HCT116 (cell line): Measurements from ENCODE around the gene ITGB6. TPM values are rescaled to one million over a fixed set of nuclear protein-coding genes. Genes with fewer than 3 reads are reported as not detected.
"Not testable (repeated sequence)": the region's sequence is repeated elsewhere in the genome, so short reads cannot be mapped to it uniquely, and the experiment has no call there.

Experiments used
- ATAC-seq: fragments of 200-7000 bp; cut with Tn5 transposase; 2 replicates; pipeline ENCODE4 v1.9.1; 2020; ENCODE audit warnings: mild to moderate bottlenecking, moderate library complexity
- BruUV-seq: library from RNA; stranded (reverse); fragments of 400-500 nt; replicated peaks from 2 replicates; lab custom pipeline; 2021; lab: Mats Ljungman, UMichigan
- CTCF ChIA-PET: fragments of 300-600 bp; sonication (Branson Sonifier 250); formaldehyde crosslinking; loops from one replicate; lab custom pipeline; 2021; ENCODE audit warnings: antibody characterized with exemption; lab: Charles Lee
- POLR2A ChIA-PET: fragments of 300-600, 350-600 bp; sonication (Branson Sonifier 250); formaldehyde crosslinking; loops from one replicate; lab custom pipeline; 2021; ENCODE audit warnings: antibody characterized with exemption; lab: Charles Lee
- RAD21 ChIA-PET, 2 experiments: fragments of 300-600 bp; sonication (Branson Sonifier 250); formaldehyde crosslinking; loops; one replicate each; lab custom pipeline; 2023; ENCODE audit warnings: low total read pairs in 2 of 2; ENCODE audit not compliant: uncharacterized antibody in 2 of 2, unreplicated experiment in 2 of 2, low non-redundant PET in 1 of 2; lab: Charles Lee
- DNase-seq: peaks from one replicate; pipeline ENCODE4 v3.0.0-alpha.2; 2010; ENCODE audit warnings: low read depth, low spot score
- H2AFZ ChIP-seq: fragments of 200-600 bp; shearing (Covaris generic), sonication (generic); 2 replicates; pipeline ENCODE4 v1.6.1; 2017; ENCODE audit warnings: low read depth, mixed run types, mixed read lengths, antibody characterized with exemption, low read length; ENCODE audit not compliant: poor library complexity, severe bottlenecking
- H3K27ac ChIP-seq: 2 replicates; pipeline ENCODE4 v1.5.1; 2012; ENCODE audit warnings: low read depth, low read length
- H3K27me3 ChIP-seq: fragments of 200-600 bp; sonication (generic); 2 replicates; pipeline ENCODE4 v1.6.1; 2016; ENCODE audit warnings: mixed run types, low read length, mixed read lengths; ENCODE audit not compliant: insufficient read depth
- H3K36me3 ChIP-seq, 2 experiments: fragments of 200-500 bp in 1 of 2; fragments of 200-600 bp in 1 of 2; sonication (Bioruptor generic) in 1 of 2; sonication (generic) in 1 of 2; 2 replicates each; pipeline versions ENCODE4 v1.5.1 to v1.6.1; 2014 to 2016; ENCODE audit warnings: low read length in 2 of 2, inconsistent platforms in 1 of 2, mixed read lengths in 1 of 2, mixed run types in 1 of 2; ENCODE audit not compliant: insufficient read depth in 2 of 2, control insufficient read depth in 1 of 2
- H3K4me1 ChIP-seq, 2 experiments: fragments of 200-600 bp in 1 of 2; sonication (generic) in 1 of 2; 2 replicates each; pipeline versions ENCODE4 v1.5.1 to v1.6.1; 2012 to 2017; ENCODE audit warnings: low read length in 2 of 2, inconsistent platforms in 1 of 2, mild to moderate bottlenecking in 1 of 2, mixed read lengths in 1 of 2, mixed run types in 1 of 2, moderate library complexity in 1 of 2; ENCODE audit not compliant: insufficient read depth in 2 of 2, control insufficient read depth in 1 of 2
- H3K4me2 ChIP-seq: fragments of 200-600 bp; sonication (generic); 2 replicates; pipeline ENCODE4 v1.6.1; 2017; ENCODE audit warnings: mixed run types, low read length, mixed read lengths
- H3K4me3 ChIP-seq, 2 experiments: fragments of 200-600 bp in 1 of 2; sonication (generic) in 1 of 2; replicated peaks in 1 of 2; 2 replicates each; pipeline ENCODE4 v1.5.1; 2011 to 2016; ENCODE audit warnings: low read length in 2 of 2, control low read depth in 1 of 2, low read depth in 1 of 2, mild to moderate bottlenecking in 1 of 2, mixed read lengths in 1 of 2, mixed run types in 1 of 2
- H3K79me2 ChIP-seq: fragments of 200-600 bp; sonication (generic); 2 replicates; pipeline ENCODE4 v1.6.1; 2017; ENCODE audit warnings: mild to moderate bottlenecking, mixed run types, low read length, moderate library complexity, mixed read lengths; ENCODE audit not compliant: insufficient read depth
- H3K9ac ChIP-seq: fragments of 200-600 bp; sonication (generic); 2 replicates; pipeline ENCODE4 v1.6.1; 2016; ENCODE audit warnings: low read length, mixed read lengths
- H3K9me2 ChIP-seq: fragments of 200-600 bp; sonication (generic), shearing (Covaris generic); 2 replicates; pipeline ENCODE4 v1.6.1; 2017; ENCODE audit warnings: mixed run types, mild to moderate bottlenecking, moderate library complexity; ENCODE audit not compliant: insufficient read depth
- H3K9me3 ChIP-seq, 2 experiments: fragments of 200-500 bp in 1 of 2; fragments of 200-600 bp in 1 of 2; sonication (Bioruptor generic) in 1 of 2; sonication (generic) in 1 of 2; 2 replicates each; pipeline ENCODE4 v1.6.1; 2014 to 2017; ENCODE audit warnings: low read length in 2 of 2, mixed read lengths in 2 of 2, inconsistent platforms in 1 of 2, low read depth in 1 of 2, mild to moderate bottlenecking in 1 of 2, mixed run types in 1 of 2, moderate library complexity in 1 of 2; ENCODE audit not compliant: control insufficient read depth in 1 of 2, insufficient read depth in 1 of 2
- H4K20me1 ChIP-seq: fragments of 200-600 bp; sonication (generic), shearing (Covaris generic); 2 replicates; pipeline ENCODE4 v1.6.1; 2017; ENCODE audit warnings: mixed run types, mild to moderate bottlenecking, moderate library complexity; ENCODE audit not compliant: insufficient read depth
- CBX3 ChIP-seq: IDR thresholded peaks from 2 replicates; pipeline ENCODE4 v1.6.1; 2012; ENCODE audit warnings: low read depth
- CEBPB ChIP-seq: IDR thresholded peaks from 2 replicates; pipeline ENCODE4 v1.6.1; 2012; ENCODE audit warnings: low read depth
- ELF1 ChIP-seq: IDR thresholded peaks from 2 replicates; pipeline ENCODE4 v1.6.1; 2012; ENCODE audit warnings: low read depth, borderline replicate concordance
- EZH2phosphoT487 ChIP-seq: fragments of 200-600 bp; IDR thresholded peaks from 2 replicates; pipeline ENCODE4 v1.6.1; 2018; ENCODE audit warnings: antibody characterized with exemption, borderline replicate concordance
- MAX ChIP-seq: IDR thresholded peaks from 2 replicates; pipeline ENCODE4 v1.6.1; 2012
- POLR2A ChIP-seq: IDR thresholded peaks from 2 replicates; pipeline ENCODE4 v1.7.0; 2011; ENCODE audit warnings: borderline replicate concordance; ENCODE audit not compliant: insufficient read depth, insufficient read length; ENCODE audit errors: extremely low read depth
- SIN3A ChIP-seq: IDR thresholded peaks from 2 replicates; pipeline ENCODE4 v1.6.1; 2012; ENCODE audit warnings: low read depth
- SP1 ChIP-seq: IDR thresholded peaks from 2 replicates; pipeline ENCODE4 v1.6.1; 2012; ENCODE audit warnings: low read depth
- SRF ChIP-seq: IDR thresholded peaks from 2 replicates; pipeline ENCODE4 v1.6.1; 2012; ENCODE audit warnings: low read depth
- TCF7L2 ChIP-seq: IDR thresholded peaks from 2 replicates; pipeline ENCODE4 v1.7.0; 2011; ENCODE audit warnings: borderline replicate concordance, inconsistent platforms; ENCODE audit not compliant: insufficient read depth, insufficient read length; ENCODE audit errors: extremely low read depth
- ZNF274 ChIP-seq: fragments of 200-500 bp; sonication (Bioruptor generic); IDR thresholded peaks from 2 replicates; pipeline ENCODE4 v1.6.1; 2014; ENCODE audit warnings: mild to moderate bottlenecking, low read depth, low read length, inconsistent platforms
- intact Hi-C: fragments of 100-400 bp; cut with micrococcal nuclease; formaldehyde crosslinking; loops from 2 replicates; pipeline ENCODE4 v1.10.0; 2022
- total RNA-seq: library from RNA; stranded (reverse); gene quantifications from one replicate; pipeline ENCODE4 v1.2.1, GENCODE V29; 2021; ENCODE audit not compliant: unreplicated experiment
- TF ChIP-seq, protein P1 (sequence below), 3 experiments: fragments of 200-600 bp in 1 of 3; sonication (generic) in 1 of 3; IDR thresholded peaks in 2 of 3; conservative IDR thresholded peaks in 1 of 3; 2 replicates each; pipeline ENCODE4 v1.5.1; 2012 to 2017; ENCODE audit warnings: low read depth in 2 of 3, low read length in 2 of 3, antibody characterized with exemption in 1 of 3, borderline replicate concordance in 1 of 3, control low read depth in 1 of 3, mild to moderate bottlenecking in 1 of 3, mixed read lengths in 1 of 3, mixed run types in 1 of 3, moderate library complexity in 1 of 3; ENCODE audit not compliant: insufficient read depth in 1 of 3
- TF ChIP-seq, protein P2 (sequence below): IDR thresholded peaks from 2 replicates; pipeline ENCODE4 v1.6.1; 2012; ENCODE audit warnings: low read depth

Gene ITGB6
- total RNA-seq, 1 experiment from 2014 or later, result 0.12 TPM

GRCh38 chr2:160180690-160181089 is 19.4 kb downstream of the ITGB6 start:
- ATAC-seq, DNase-seq, BruUV-seq, H3K27ac ChIP-seq, H3K9me3 ChIP-seq, H3K79me2 ChIP-seq, H4K20me1 ChIP-seq, intact Hi-C loops, H3K27me3 ChIP-seq, H3K9me2 ChIP-seq, H3K4me2 ChIP-seq, CTCF ChIA-PET, H2AFZ ChIP-seq, H3K4me3 ChIP-seq, H3K4me1 ChIP-seq, H3K36me3 ChIP-seq, H3K9ac ChIP-seq: not testable (repeated sequence)
- POLR2A ChIA-PET, result interaction anchor here (1.4 kb wide), 1 partner anchor 25 kb away, joined by 4 read pairs; no protein-coding TSS in a partner anchor
- RAD21 ChIA-PET, result interaction anchor here in 1 of 2 experiments (0.6 kb wide), 1 partner anchor 738 kb away, joined by 3 read pairs; no protein-coding TSS in a partner anchor

DNA sequence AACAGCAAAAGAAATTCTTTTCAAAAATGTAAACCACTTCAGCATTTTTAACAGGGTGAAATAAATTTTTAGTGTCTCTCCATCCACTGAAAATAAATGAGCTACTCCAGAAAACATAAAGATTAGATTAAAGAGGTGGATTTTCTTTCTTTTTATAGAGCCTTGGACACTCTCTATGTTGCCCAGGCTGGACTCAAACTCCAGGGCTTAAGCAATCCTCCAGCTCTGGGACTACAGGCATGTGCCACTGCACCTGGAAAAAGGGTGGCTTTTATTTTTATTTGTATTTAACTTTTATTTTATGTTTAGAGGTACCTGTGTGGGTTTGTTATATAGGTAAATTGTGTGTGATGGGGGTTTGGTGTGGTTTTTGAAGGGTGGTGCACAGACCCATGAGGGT is 19.9 kb downstream of the ITGB6 start:
- intact Hi-C loops, result no loop called here
- H3K36me3 ChIP-seq, result no peaks in the 10 kb centered on the region
- TF ChIP-seq CEBPB (no peak), SRF (no peak), CBX3 (no peak), ELF1 (no peak), MAX (no peak), EZH2phosphoT487 (no peak), SIN3A (no peak), SP1 (no peak), ZNF274 (no peak), POLR2A (no peak), TCF7L2 (no peak)
- TF ChIP-seq, protein P1, sequence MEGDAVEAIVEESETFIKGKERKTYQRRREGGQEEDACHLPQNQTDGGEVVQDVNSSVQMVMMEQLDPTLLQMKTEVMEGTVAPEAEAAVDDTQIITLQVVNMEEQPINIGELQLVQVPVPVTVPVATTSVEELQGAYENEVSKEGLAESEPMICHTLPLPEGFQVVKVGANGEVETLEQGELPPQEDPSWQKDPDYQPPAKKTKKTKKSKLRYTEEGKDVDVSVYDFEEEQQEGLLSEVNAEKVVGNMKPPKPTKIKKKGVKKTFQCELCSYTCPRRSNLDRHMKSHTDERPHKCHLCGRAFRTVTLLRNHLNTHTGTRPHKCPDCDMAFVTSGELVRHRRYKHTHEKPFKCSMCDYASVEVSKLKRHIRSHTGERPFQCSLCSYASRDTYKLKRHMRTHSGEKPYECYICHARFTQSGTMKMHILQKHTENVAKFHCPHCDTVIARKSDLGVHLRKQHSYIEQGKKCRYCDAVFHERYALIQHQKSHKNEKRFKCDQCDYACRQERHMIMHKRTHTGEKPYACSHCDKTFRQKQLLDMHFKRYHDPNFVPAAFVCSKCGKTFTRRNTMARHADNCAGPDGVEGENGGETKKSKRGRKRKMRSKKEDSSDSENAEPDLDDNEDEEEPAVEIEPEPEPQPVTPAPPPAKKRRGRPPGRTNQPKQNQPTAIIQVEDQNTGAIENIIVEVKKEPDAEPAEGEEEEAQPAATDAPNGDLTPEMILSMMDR (IDR thresholded peaks at IDR 0.05 in 2 of 3, conservative IDR thresholded peaks at IDR 0.05 in 1 of 3; ENCODE audit: borderline replicate concordance in 1 of 3, insufficient read depth in 1 of 3, low read depth in 2 of 3, low read length in 2 of 3), result no peak
- TF ChIP-seq, protein P2, sequence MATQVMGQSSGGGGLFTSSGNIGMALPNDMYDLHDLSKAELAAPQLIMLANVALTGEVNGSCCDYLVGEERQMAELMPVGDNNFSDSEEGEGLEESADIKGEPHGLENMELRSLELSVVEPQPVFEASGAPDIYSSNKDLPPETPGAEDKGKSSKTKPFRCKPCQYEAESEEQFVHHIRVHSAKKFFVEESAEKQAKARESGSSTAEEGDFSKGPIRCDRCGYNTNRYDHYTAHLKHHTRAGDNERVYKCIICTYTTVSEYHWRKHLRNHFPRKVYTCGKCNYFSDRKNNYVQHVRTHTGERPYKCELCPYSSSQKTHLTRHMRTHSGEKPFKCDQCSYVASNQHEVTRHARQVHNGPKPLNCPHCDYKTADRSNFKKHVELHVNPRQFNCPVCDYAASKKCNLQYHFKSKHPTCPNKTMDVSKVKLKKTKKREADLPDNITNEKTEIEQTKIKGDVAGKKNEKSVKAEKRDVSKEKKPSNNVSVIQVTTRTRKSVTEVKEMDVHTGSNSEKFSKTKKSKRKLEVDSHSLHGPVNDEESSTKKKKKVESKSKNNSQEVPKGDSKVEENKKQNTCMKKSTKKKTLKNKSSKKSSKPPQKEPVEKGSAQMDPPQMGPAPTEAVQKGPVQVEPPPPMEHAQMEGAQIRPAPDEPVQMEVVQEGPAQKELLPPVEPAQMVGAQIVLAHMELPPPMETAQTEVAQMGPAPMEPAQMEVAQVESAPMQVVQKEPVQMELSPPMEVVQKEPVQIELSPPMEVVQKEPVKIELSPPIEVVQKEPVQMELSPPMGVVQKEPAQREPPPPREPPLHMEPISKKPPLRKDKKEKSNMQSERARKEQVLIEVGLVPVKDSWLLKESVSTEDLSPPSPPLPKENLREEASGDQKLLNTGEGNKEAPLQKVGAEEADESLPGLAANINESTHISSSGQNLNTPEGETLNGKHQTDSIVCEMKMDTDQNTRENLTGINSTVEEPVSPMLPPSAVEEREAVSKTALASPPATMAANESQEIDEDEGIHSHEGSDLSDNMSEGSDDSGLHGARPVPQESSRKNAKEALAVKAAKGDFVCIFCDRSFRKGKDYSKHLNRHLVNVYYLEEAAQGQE, result no peak

More for the DNA sequence above, 19.9 kb downstream of the ITGB6 start:
- H3K9me2 ChIP-seq, result no peaks in the 10 kb centered on the region
- RAD21 ChIA-PET, result no interaction called here
- H4K20me1 ChIP-seq, result no peaks in the 10 kb centered on the region
- DNase-seq, result no peak
- no peak overlapping the region for H3K9ac ChIP-seq
- ATAC-seq, result no peak
- H3K9me3 ChIP-seq, result no peaks in the 10 kb centered on the region
- H3K79me2 ChIP-seq, result no peaks in the 10 kb centered on the region
- no peaks in the 10 kb centered on the region for H3K4me1 ChIP-seq
- POLR2A ChIA-PET, result interaction anchor here (1.2 kb wide), 1 partner anchor 13 kb away, joined by 4 read pairs; no protein-coding TSS in a partner anchor
- no TSS peak for BruUV-seq
- H2AFZ ChIP-seq, result no peak overlapping the region
- no peak overlapping the region for H3K4me3 ChIP-seq
- H3K4me2 ChIP-seq, result no peak overlapping the region
- H3K27ac ChIP-seq, result no peak overlapping the region
- no peaks in the 10 kb centered on the region for H3K27me3 ChIP-seq
- CTCF ChIA-PET, result no interaction called here
